GM18508 (cell line): Measurements from ENCODE around the gene PPME1.

Source experiments
- ATAC-seq: cut with Tn5 transposase; IDR thresholded peaks from one replicate; pipeline ENCODE4 v1.9.1; 2021; ENCODE audit warnings: moderate number of reproducible peaks; ENCODE audit not compliant: insufficient read depth, unreplicated experiment

Gene PPME1

DNA sequence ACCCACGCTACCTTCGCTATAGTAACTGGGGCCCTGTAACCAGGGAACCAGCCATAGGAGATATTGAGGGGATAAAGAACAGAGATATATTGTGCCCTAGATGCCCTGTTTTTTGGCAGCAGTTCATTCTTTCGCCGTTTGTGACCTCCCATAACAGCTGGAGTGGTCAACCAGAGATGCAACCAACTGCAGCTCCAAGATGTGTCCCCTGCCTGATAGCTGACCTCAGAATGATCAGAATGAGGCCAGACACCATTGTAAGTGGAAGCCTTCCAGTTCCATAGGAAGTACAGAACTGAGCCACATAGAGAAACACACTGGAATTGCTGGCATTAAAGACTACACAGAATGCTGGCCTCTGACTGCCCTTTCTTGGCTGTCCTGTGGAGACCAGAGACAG, 101.2 kb downstream of the PPME1 start:
- no peak for ATAC-seq

DNA sequence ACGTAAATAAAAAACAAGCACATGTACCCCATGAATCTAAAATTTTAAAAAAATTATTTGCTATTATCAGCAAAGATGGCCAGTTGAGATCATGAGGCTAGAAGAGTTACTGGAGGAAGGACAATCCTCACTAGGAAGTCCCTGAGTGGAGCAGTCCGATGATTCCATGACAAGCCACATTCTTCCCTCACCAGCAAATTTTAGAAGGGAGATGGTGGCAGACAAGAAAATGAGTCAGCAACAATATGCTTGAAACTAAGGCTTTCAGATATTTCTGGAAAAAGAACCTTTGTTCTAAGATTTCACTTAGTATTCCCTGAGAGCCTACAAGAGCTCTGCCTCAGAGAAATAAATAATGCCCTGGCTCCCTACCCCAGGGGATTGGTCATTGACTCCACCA, 105.5 kb downstream of the PPME1 start:
- no peak for ATAC-seq

GRCh38 chr11:74278103-74278502, 107.0 kb downstream of the PPME1 start:
- no peak for ATAC-seq

- ATAC-seq, result no peak
Observed at GRCh38 chr11:74278721-74279161, 107.7 kb downstream of the PPME1 start.

DNA sequence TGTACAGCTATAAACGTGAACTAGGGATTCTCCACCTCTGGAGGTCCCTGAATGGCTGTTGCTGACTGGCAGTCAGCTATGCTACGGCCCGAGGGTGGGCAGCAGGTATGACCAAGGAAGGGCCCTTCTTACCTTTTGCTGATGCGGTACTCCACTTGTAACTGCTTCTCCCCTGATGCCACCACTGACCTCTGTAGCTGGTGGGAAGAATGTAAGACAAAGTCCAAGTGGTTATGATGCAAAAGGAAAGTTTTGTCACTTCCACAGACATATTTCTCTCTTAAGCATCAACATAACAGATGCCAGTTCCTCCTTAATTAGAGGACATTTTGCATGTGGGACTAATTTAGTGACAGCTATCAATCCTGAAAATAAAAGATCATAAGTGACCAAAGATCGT, 108.2 kb downstream of the PPME1 start:
- no peak for ATAC-seq

- ATAC-seq, result no peak
Observed at GRCh38 chr11:74280494-74280893, 109.4 kb downstream of the PPME1 start.

- ATAC-seq, result no peak
Observed at GRCh38 chr11:74282421-74282820, 111.3 kb downstream of the PPME1 start.

DNA sequence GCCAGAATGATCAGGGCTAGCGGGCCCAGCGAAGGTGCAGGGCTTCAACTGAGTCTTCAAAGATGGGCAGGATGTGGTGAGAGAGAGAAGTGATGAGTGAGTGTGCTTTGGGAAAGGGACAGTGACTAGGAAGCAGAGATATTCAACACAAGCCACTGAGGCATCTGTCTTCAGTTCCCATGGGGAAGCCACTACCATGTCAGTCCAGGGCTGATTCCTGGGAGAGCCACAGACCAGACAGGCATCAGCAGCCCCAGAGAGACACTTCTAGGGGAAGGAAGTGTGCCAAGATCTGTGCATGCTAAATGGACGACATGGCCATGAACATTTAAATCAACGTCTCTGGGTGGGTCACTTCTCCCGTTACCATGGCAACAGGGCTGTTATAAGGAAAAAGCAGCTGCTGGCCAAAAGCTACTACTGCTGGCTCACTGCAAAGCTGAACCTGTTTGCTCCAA, 111.9 kb downstream of the PPME1 start:
- ATAC-seq, result no peak

- ATAC-seq, result no peak
Observed at GRCh38 chr11:74283580-74284180, 112.6 kb downstream of the PPME1 start.

DNA sequence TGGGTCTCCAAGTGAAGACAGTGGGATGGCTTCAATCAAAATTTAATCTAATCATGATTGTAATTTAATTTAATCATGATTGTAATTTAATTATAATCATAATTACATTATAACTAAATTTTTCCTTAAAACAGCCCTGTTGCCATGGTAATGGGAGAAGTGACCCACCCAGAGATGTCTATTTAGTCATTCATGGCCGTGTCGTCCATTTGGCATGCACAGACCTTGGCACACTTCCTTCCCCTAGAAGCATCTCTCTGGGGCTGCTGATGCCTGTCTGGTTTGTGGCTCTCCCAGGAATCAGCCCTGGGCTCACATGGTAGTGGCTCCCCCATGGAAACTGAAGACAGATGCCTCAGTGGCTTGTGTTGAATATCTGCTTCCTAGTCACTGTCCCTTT, 113.4 kb downstream of the PPME1 start:
- ATAC-seq, result no peak

DNA sequence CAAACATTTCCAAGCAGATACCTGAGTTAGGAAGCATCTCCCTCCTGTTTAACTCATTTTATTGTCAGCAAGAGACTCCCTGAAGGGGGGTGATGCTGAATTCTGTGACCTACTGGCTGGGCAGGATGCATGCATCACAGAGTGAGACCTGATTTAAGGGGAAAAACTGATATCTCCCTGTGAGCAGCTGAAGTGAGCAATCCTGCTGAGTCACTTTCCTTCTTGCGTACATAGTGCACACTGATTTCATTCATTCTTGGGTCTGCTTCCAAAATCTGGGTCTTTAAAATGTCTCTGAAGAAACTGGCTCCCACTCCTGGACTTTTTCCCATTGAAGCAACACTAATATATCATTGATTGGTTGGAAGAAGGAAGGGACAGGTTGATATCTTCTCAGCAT, 117.1 kb downstream of the PPME1 start:
- ATAC-seq, result no peak

- ATAC-seq, result no peak
Observed at GRCh38 chr11:74288911-74289310, 117.8 kb downstream of the PPME1 start.

GRCh38 chr11:74297484-74297883, 126.4 kb downstream of the PPME1 start:
- ATAC-seq, result no peak

DNA sequence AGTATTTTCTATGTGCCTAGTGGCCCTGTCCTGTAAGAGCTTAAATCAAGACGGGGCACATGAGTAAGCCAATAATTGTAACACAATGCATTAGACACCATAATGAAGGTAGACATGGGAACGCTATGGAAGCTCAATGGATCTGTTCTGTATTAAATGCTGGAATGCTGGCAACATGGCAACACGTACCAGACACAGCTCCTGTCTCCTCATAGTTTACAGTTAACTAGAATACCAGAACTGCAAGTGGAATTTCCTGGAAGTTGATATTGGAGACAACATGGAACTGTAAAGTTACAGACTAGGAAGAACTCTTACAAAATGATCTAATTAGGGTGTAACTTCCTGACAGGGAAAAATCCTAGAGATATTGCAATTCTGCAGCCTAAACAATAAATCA, 127.9 kb downstream of the PPME1 start:
- no peak for ATAC-seq
